COLO829 (cell line): ENCODE results near the gene KLK15.
A peak's percentile ranks its signal among the peaks of the same experiment; 100 is the strongest.

ENCODE experiments used
- DNase-seq: peaks from one replicate; pipeline ENCODE4 v3.0.0; 2012; ENCODE audit warnings: low spot score

Gene KLK15

DNA sequence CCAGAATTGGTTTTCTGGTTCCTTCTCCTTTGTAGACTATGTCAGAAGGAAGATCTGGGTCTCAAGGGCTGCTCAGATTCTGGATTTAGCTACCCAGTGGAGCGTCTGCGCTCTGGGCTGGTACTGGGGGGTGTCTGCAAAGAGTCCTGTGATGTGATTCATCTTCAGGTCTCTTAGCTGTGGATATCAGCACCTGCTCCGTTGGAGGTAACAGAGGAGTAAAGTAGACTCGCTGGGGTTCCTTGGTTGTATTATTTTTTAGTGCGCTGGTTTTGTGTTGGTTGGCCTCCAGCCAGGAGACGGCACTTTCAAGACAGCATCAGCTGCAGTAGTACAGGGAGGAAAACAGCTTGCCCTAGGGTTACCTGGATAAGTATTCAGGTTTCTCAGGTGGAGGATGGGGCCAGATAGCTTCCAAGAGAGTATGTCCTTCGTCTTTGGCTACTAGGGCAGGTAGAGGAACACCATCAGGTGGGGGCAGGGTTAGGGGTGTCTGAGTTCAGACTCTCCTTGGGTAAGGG, 10.4 kb upstream of the KLK15 start:
- DNase-seq: no peak

GRCh38 chr19:50843205-50843604, 9.8 kb upstream of the KLK15 start:
- no peak for DNase-seq

- DNase-seq: no peak
Measured at GRCh38 chr19:50842130-50842529, 8.8 kb upstream of the KLK15 start.

DNA sequence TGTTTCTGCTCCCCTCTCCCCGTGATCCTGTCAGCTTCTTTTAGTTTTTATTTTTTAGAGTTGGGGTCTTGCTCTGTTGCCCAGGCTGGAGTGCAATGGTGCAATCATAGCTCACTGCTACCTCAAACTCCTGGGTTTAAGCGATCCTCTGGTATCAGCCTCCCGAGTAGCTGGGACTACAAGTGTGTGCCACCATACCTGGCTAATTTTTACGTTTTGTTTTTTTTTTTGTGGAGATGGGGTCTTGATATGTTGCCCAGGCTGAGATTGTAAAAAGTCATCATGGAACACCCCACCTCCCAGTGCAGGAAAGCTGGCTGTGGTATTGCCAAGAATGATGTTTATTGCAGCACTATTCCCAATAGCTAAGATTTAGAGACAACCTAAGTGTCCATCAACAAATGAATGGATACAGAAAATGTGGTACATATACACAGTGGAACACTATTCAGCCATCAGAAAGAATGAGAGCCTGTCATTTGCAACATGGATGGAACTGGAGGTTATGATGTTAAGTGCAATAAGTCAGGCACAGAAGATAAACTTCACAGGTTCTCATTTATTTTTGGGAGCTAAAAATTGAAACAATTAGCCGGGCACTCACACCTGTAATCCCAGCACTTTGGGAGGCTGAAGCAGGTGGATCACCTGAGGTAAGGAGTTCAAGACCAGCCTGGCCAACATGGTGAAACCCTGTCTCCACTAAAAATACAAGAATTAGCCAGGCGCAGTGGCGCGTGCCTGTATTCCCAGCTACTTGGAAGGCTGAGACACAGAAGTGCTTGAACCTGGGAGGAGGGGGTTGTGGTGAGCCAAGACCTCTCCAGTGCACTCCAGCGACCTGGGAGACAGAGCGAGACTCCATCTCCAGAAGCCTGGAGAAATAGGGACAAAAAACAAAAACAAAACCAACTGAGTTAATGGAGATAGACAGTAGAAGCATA, 6.6 kb upstream of the KLK15 start:
- no peak for DNase-seq

DNA sequence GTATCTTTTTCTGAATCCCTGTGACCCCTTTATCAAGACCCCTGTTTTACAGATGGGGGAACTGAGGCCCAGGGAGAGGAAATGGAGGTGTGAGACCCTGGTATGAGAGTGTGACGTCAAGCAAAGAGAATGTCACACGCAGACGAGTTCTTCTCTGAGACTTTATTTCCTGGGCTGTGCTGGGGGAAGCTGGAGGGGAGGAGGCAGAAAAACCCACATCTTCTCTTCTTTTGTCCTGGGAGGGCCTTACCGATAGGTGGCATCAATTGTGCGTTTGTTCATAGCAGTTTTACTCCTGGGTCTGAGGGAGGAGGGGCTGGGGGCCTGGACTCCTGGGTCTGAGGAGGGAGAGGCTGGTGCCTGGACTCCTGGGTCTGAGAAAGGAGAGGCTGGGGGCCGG, 4.9 kb upstream of the KLK15 start:
- DNase-seq: no peak

DNA sequence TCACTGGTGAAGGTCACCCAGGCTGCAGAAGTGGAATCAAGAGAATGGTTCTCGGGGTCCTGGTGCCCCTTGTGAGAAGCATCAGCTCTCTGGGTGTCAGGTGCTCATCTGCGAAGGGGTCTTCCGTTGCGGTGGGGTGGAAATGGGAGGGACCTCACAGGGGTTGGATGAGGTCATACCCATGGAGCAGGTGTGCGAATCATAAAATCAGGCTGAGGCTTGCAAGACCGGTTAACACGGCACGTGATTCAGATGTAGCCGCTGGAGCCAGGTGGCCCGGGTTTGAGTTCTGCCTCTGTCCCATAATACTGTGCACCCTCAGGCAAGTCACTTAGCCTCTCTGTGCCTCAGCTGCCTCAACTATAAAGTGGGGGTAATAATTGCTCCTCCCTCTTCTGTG, 3.9 kb upstream of the KLK15 start:
- no peak for DNase-seq

DNA sequence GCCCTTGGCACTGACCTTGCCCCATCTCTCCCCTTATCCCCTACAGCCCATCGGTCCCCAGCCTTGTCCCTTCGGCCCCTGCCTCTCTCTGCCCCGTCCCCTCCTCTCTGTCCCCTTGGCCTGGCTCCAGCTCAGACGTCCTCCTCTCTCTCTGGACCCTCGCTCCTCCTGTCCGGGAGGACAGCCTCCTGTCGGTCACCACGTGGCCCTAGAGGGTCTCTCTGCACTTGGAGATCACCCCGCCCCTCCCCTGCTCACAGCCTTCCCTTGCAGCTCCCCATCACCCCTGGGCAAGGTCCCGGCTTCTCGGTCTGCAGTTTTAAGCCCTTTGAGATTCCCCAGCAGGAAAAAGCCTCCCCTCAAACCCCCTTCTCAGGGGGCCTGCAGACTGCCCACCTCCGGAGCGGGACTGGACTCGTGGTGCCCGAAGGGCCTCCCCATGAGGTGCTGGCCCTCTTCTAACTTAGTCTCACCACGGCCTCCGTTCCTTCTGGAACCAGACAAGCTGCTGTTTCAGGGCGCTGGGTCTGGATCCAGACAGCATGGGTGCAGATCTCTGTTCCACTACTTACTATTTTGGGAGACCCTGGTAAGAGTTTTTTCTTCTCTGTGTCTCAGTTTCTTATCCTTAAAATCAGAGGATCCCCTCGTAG, 3.3 kb upstream of the KLK15 start:
- DNase-seq: no peak

DNA sequence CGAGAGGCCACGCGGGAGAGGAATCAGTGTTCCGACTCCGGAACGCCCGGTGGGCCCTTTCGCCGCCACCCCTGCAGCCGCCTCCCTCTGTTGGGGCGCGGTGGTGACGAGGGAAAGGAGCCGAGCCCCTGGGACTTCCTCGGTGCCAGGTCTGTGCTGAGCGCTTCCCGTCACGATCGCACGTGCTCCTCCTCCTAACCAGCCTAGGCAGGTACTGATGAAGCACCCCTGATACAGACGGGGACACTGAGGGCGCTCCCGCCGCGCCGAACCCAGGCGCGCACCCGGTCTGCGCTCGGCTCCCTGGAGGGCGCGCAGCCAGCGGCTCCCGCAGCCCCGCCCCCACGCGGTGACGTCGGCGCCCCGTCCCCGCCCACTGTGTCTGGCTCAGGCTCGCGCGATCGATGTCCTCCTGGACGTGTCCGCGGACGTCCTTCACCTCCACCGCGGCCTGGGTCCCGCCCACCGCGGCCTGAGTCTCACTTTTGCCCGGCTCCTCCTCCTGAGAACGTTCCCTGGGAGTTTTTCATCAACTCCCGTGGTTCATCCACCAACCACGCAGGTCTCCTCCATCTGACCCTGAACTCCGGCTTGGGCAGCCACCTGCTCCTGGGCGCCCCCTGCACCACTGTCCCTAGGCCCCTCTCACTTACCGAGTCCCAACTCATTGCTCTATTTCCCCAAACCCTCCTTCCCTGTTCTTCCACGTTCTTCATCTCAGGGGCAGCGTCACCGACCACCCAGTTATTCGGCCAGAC, 2.6 kb upstream of the KLK15 start:
- DNase-seq: peak; percentile 67

- DNase-seq: no peak
Measured at GRCh38 chr19:50835103-50835784, 1.9 kb upstream of the KLK15 start.

- no peak for DNase-seq
Measured at GRCh38 chr19:50833802-50834167, 411 bp upstream of the KLK15 start.

GRCh38 chr19:50832666-50833065, 708 bp downstream of the KLK15 start:
- DNase-seq: no peak

- no peak for DNase-seq
Measured at GRCh38 chr19:50831026-50831396, 2.4 kb downstream of the KLK15 start.

- DNase-seq: no peak
Measured at GRCh38 chr19:50830266-50831025, 2.9 kb downstream of the KLK15 start.

DNA sequence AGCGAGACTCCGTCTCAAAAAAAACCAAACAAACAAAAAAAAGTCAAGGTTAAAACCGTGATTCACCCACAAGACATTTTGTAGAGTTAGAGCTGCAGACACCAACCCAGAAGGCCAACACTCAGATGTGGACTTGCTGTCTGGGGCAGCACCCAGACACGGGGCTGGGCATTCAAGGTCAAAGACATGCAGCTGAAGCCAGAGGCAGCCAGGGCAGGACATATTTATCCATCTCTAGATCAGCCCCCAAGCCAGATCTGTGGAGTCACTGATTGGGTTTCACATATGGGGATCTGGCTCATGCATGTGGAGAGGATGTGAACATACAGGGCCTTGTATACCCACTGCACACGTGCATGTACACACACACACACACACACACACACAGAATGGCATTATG, 3.6 kb downstream of the KLK15 start:
- no peak for DNase-seq

- DNase-seq: no peak
Measured at GRCh38 chr19:50827476-50827875, 5.9 kb downstream of the KLK15 start.

GRCh38 chr19:50826492-50827240, 6.7 kb downstream of the KLK15 start:
- DNase-seq: no peak

GRCh38 chr19:50823389-50824042, 9.9 kb downstream of the KLK15 start, which contains the start of gene KLK1:
TSS of gene KLK1 (minus strand) at chr19:50823787. CDS start at chr19:50823748, 39 bp downstream.
- DNase-seq: no peak

DNA sequence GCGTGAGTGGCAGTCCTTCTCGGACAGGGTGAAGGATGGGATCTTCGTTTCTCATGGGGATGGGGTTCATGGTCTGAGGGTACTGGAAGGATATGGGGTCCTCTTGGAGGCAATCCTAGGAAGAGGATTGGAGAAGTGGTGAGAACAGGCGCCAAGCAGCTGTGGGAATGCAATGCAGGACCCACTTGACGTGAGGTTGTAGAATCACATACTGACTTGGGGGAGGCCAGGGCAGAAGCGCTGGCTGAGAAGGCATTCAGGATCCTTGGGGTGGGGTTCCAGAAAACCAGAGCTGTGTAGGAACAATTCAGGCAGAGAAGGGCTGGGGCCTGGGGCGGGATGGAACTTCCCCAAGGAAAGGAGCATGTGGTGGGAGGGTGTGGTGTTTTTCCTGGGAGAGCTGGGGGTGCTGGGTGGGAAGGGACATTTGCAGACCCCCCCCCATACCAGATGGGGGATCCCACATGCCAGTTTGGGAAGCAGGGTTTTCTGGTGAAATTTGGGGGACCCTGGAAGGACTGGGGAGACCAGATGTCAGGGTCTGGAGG, 10.6 kb downstream of the KLK15 start:
- DNase-seq: no peak

DNA sequence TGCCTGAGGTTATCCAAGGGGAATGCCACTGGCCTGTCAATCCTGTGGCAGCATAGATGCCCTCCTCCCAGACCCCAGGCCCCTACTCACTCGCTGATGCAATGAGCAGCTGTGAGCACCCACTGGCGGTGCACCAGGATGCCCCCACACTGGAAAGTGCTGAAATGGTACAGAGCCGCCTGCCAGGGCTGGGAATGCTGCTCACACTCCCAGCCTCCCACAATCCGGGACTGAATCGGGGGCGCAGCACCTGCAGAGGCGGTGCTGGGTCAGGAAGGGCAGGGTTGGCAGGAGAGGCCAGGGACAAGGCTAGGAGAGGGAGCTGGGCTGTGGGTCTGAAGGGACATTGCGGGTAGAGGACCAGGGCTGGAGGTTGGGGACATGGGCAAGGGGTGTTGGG, 11.8 kb downstream of the KLK15 start:
- DNase-seq: no peak

GRCh38 chr19:50821248-50821612, 12.1 kb downstream of the KLK15 start:
- no peak for DNase-seq
